Endothelial cell of umbilical vein (primary cell): ENCODE results near the gene KLC4. TPM values are rescaled to one million over a fixed set of nuclear protein-coding genes. Genes with fewer than 3 reads are reported as not detected.

Experiments used
- BruUV-seq: library from RNA; stranded (reverse); fragments of 400-500 nt; replicated peaks from 2 replicates; lab custom pipeline; 2021; lab: Mats Ljungman, UMichigan
- CTCF ChIA-PET: fragments of 300-600, 350-600 bp; sonication (Branson Sonifier 250); formaldehyde crosslinking; loops from one replicate; lab custom pipeline; 2021; ENCODE audit warnings: antibody characterized with exemption, inconsistent platforms; lab: Charles Lee
- POLR2A ChIA-PET: fragments of 300-600, 350-600 bp; sonication (Branson Sonifier 250); formaldehyde crosslinking; loops from one replicate; lab custom pipeline; 2021; ENCODE audit warnings: antibody characterized with exemption, inconsistent platforms; lab: Charles Lee
- DNase-seq: peaks from one replicate; pipeline ENCODE4 v3.0.0-alpha.2; 2011; ENCODE audit warnings: low read depth, low spot score
- FAIRE-seq: peaks from 2 replicates; lab custom pipeline; 2011; peaks lifted over from hg19 to GRCh38; lab: Jason Lieb, UNC
- H2AFZ ChIP-seq: 2 replicates; pipeline ENCODE4 v1.6.0; 2012; ENCODE audit warnings: low read depth, low read length, control low read depth, inconsistent platforms
- H3K27ac ChIP-seq: 2 replicates; pipeline ENCODE4 v1.5.1; 2011; ENCODE audit warnings: low read depth, mild to moderate bottlenecking, control low read depth, low read length, moderate library complexity; ENCODE audit not compliant: insufficient read depth
- H3K27me3 ChIP-seq, 2 experiments: 2 replicates each; pipeline versions ENCODE4 v1.6.0 to v1.6.1; 2011; ENCODE audit warnings: low read length in 2 of 2, mixed read lengths in 1 of 2; ENCODE audit not compliant: control insufficient read depth in 2 of 2, insufficient read depth in 2 of 2
- H3K36me3 ChIP-seq, 2 experiments: 2 replicates in 1 of 2; 3 replicates in 1 of 2; pipeline ENCODE4 v1.5.1; 2011; ENCODE audit warnings: low read length in 2 of 2, mild to moderate bottlenecking in 1 of 2, moderate library complexity in 1 of 2; ENCODE audit not compliant: control insufficient read depth in 2 of 2, insufficient read depth in 2 of 2; ENCODE audit errors: extremely low read depth in 1 of 2
- H3K4me1 ChIP-seq: 3 replicates; pipeline ENCODE4 v1.5.1; 2011; ENCODE audit warnings: mild to moderate bottlenecking, low read length; ENCODE audit not compliant: control insufficient read depth, insufficient read depth; ENCODE audit errors: extremely low read depth
- H3K4me2 ChIP-seq: 2 replicates; pipeline ENCODE4 v1.6.1; 2011; ENCODE audit warnings: low read length, control low read depth, mixed read lengths; ENCODE audit not compliant: insufficient read depth
- H3K4me3 ChIP-seq, 3 experiments: fragments of 200-600 bp in 1 of 3; sonication (generic), shearing (Covaris generic) in 1 of 3; replicated peaks in 1 of 3; 2 replicates each; pipeline ENCODE4 v1.5.1; 2011 to 2016; ENCODE audit warnings: control low read depth in 3 of 3, low read length in 3 of 3, mild to moderate bottlenecking in 2 of 3, inconsistent platforms in 1 of 3, low read depth in 1 of 3, moderate library complexity in 1 of 3; ENCODE audit not compliant: insufficient read depth in 1 of 3
- H3K79me2 ChIP-seq: 2 replicates; pipeline ENCODE4 v1.6.0; 2012; ENCODE audit warnings: low read length, inconsistent platforms; ENCODE audit not compliant: control insufficient read depth, insufficient read depth
- H3K9ac ChIP-seq: replicated peaks from 2 replicates; pipeline ENCODE3; 2011; ENCODE audit warnings: low read length, control low read depth; ENCODE audit not compliant: insufficient read depth; ENCODE audit errors: extremely low read depth
- H3K9me1 ChIP-seq: replicated peaks from 3 replicates; pipeline ENCODE4 v1.6.0; 2011; ENCODE audit warnings: mild to moderate bottlenecking, low read length; ENCODE audit not compliant: control insufficient read depth, insufficient read depth; ENCODE audit errors: extremely low read depth
- H3K9me3 ChIP-seq: replicated peaks from 2 replicates; pipeline ENCODE4 v1.5.1; 2012; ENCODE audit warnings: low read length, inconsistent platforms; ENCODE audit not compliant: control insufficient read depth, insufficient read depth
- H4K20me1 ChIP-seq: replicated peaks from 2 replicates; pipeline ENCODE3; 2011; ENCODE audit warnings: mild to moderate bottlenecking, low read length; ENCODE audit not compliant: control insufficient read depth, insufficient read depth; ENCODE audit errors: extremely low read depth
- EZH2 ChIP-seq: IDR thresholded peaks from 2 replicates; pipeline ENCODE4 v1.6.1; 2012; ENCODE audit warnings: borderline replicate concordance, low read depth, mild to moderate bottlenecking, moderate library complexity, low read length, inconsistent platforms; ENCODE audit not compliant: severe bottlenecking
- FOS ChIP-seq: IDR thresholded peaks from 2 replicates; pipeline ENCODE4 v1.6.1; 2011; ENCODE audit warnings: mild to moderate bottlenecking, low read length, moderate library complexity, borderline replicate concordance; ENCODE audit not compliant: insufficient read depth
- GATA2 ChIP-seq: IDR thresholded peaks from 2 replicates; pipeline ENCODE4 v1.7.0; 2011; ENCODE audit warnings: low read depth, mild to moderate bottlenecking, moderate library complexity, mixed read lengths, low read length; ENCODE audit not compliant: insufficient read length, insufficient read depth
- JUN ChIP-seq: IDR thresholded peaks from 2 replicates; pipeline ENCODE4 v1.6.1; 2011; ENCODE audit warnings: borderline replicate concordance, low read depth; ENCODE audit not compliant: insufficient read length, insufficient read depth
- MYC ChIP-seq: IDR thresholded peaks from one replicate; pipeline ENCODE4 v1.6.1; 2011; ENCODE audit warnings: mild to moderate bottlenecking, low read depth, low read length
- POLR2A ChIP-seq: IDR thresholded peaks from 2 replicates; pipeline ENCODE4 v1.6.1; 2012; ENCODE audit warnings: low read depth, mild to moderate bottlenecking, control low read depth, low read length
- POLR2AphosphoS5 ChIP-seq: IDR thresholded peaks from 2 replicates; pipeline ENCODE4 v1.6.1; 2012; ENCODE audit warnings: low read depth, mild to moderate bottlenecking, control low read depth, low read length, moderate library complexity; ENCODE audit not compliant: insufficient read depth
- dilution Hi-C: fragments of 300-500 bp; cut with MboI; formaldehyde crosslinking; loops from one replicate; pipeline ENCODE4 v1.15.0; 2019; ENCODE audit warnings: low sequenced_read_pairs; ENCODE audit not compliant: extremely low pct_ligation_motif_present
- intact Hi-C: fragments of 100-400 bp; cut with micrococcal nuclease; formaldehyde crosslinking; loops from one replicate; pipeline ENCODE4 v1.10.0; 2022
- polyA plus RNA-seq, 4 experiments: library from polyadenylated mRNA; depleted of rRNA in 3 of 4; stranded (reverse) in 3 of 4; unstranded in 1 of 4; fragments of >200 nt; gene quantifications; 2 replicates each; pipeline versions ENCODE4 v1.2.1 to v1.2.3, GENCODE V29; 2011 to 2012; ENCODE audit warnings: missing spikeins in 1 of 4
- total RNA-seq: library from RNA; stranded (reverse); gene quantifications from 2 replicates; pipeline ENCODE4 v1.2.3, GENCODE V29; 2021
- TF ChIP-seq, protein P1 (sequence below): IDR thresholded peaks from 2 replicates; pipeline ENCODE4 v1.6.1; 2011; ENCODE audit not compliant: insufficient read depth, insufficient read length
- TF ChIP-seq, protein P2 (sequence below), 2 donors: IDR thresholded peaks; 1 replicate in 1 of 2; 2 replicates in 1 of 2; pipeline ENCODE4 v1.5.1; 2011; ENCODE audit warnings: low read length in 2 of 2, mild to moderate bottlenecking in 2 of 2, moderate library complexity in 2 of 2, control low read depth in 1 of 2, inconsistent platforms in 1 of 2, low read depth in 1 of 2; ENCODE audit not compliant: insufficient read depth in 1 of 2; ENCODE audit errors: extremely low read depth in 1 of 2

The KLC4 gene
- total and polyA plus RNA-seq, 2 donors (not counting 3 experiments of a cell fraction or from before 2014, with no cell fraction given): 17.7 to 26.8 TPM

DNA sequence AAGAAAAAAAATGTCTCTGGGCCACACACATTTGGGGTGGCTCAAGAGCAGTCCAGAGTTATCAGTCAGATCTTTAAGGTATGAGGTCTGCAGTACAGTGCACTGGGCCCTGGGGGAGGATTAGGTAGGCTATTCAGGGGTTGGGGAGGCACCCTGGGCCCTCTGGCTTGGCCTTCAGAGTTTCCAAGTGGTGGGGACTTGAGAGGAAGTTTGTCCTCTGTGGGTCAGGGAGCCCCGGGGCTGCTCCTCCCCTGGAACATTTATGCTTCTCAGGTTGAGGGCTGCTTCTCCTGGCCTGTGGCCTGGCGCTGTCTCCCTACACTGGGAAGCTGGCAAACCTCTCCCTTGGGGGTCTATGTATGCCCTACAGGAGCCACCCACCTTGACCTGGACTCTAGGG is 62.7 kb downstream of the KLC4 start:
- no peaks in the 10 kb centered on the region for H3K4me1 ChIP-seq
- H3K27me3 ChIP-seq: no peaks in the 10 kb centered on the region
- no TSS peak for BruUV-seq
- H4K20me1 ChIP-seq: no peaks in the 10 kb centered on the region
- no peak overlapping the region for H3K27ac ChIP-seq
- no peak for TF ChIP-seq POLR2A
- no peak for TF ChIP-seq GATA2
- TF ChIP-seq, protein P1, sequence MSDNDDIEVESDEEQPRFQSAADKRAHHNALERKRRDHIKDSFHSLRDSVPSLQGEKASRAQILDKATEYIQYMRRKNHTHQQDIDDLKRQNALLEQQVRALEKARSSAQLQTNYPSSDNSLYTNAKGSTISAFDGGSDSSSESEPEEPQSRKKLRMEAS: no peak
- no peak for TF ChIP-seq MYC
- TF ChIP-seq, protein P2, sequence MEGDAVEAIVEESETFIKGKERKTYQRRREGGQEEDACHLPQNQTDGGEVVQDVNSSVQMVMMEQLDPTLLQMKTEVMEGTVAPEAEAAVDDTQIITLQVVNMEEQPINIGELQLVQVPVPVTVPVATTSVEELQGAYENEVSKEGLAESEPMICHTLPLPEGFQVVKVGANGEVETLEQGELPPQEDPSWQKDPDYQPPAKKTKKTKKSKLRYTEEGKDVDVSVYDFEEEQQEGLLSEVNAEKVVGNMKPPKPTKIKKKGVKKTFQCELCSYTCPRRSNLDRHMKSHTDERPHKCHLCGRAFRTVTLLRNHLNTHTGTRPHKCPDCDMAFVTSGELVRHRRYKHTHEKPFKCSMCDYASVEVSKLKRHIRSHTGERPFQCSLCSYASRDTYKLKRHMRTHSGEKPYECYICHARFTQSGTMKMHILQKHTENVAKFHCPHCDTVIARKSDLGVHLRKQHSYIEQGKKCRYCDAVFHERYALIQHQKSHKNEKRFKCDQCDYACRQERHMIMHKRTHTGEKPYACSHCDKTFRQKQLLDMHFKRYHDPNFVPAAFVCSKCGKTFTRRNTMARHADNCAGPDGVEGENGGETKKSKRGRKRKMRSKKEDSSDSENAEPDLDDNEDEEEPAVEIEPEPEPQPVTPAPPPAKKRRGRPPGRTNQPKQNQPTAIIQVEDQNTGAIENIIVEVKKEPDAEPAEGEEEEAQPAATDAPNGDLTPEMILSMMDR (IDR thresholded peaks at IDR 0.05; ENCODE audit: extremely low read depth in 1 of 2, insufficient read depth in 1 of 2, low read depth in 1 of 2, low read length in 2 of 2): no peak
- TF ChIP-seq EZH2: no peak
- TF ChIP-seq POLR2AphosphoS5: no peak
- no peak for TF ChIP-seq FOS
- TF ChIP-seq JUN: no peak
- DNase-seq (no peak), FAIRE-seq (no peak)
- no peak overlapping the region for H3K9ac ChIP-seq
- H3K4me2 ChIP-seq: no peak overlapping the region
- no peak overlapping the region for H2AFZ ChIP-seq
- dilution Hi-C loops (no loop called here), intact Hi-C loops (no loop called here)
- H3K36me3 ChIP-seq: no peaks in the 10 kb centered on the region
- H3K4me3 ChIP-seq: no peak overlapping the region
- no peaks in the 10 kb centered on the region for H3K9me1 ChIP-seq
- H3K79me2 ChIP-seq: no peaks in the 10 kb centered on the region
- ChIA-PET POLR2A (no interaction called here), CTCF (no interaction called here)
- no peaks in the 10 kb centered on the region for H3K9me3 ChIP-seq
